Heart left ventricle (tissue), 16 donors: Measurements from ENCODE around the gene MYO1H. TPM values are rescaled to one million over a fixed set of nuclear protein-coding genes. Genes with fewer than 3 reads are reported as not detected.
A peak's percentile ranks its signal among the peaks of the same experiment; 100 is the strongest.

Experiments
- ATAC-seq, 4 donors: fragments of 200-7000 bp; cut with Tn5 transposase; one replicate each; pipeline ENCODE4 v1.9.1; 2020 to 2022; ENCODE audit warnings: moderate library complexity in 4 of 4, mild to moderate bottlenecking in 3 of 4, moderate number of reproducible peaks in 1 of 4
- DNase-seq, 5 donors: peaks; one replicate each; pipeline ENCODE4 v3.0.0-alpha.2; 2020
- H3K27ac ChIP-seq, 12 donors: fragments of 200-600 bp; sonication (generic) in 4 of 12; one replicate each; pipeline versions ENCODE4 v1.5.0 to v1.8.0; 2016 to 2022; ENCODE audit warnings: mild to moderate bottlenecking in 2 of 12
- H3K27me3 ChIP-seq, 9 donors: fragments of 200-600 bp; sonication (generic) in 2 of 9; one replicate each; pipeline versions ENCODE4 v1.5.1 to v1.8.0; 2016 to 2022; ENCODE audit warnings: mild to moderate bottlenecking in 3 of 9
- H3K36me3 ChIP-seq, 9 donors: fragments of 200-600 bp; sonication (generic) in 2 of 9; one replicate each; pipeline versions ENCODE4 v1.5.0 to v1.8.0; 2018 to 2022; ENCODE audit warnings: mild to moderate bottlenecking in 2 of 9
- H3K4me1 ChIP-seq, 12 donors: fragments of 200-600 bp; sonication (generic) in 4 of 12; one replicate each; pipeline versions ENCODE4 v1.5.0 to v1.8.0; 2016 to 2022; ENCODE audit warnings: mild to moderate bottlenecking in 3 of 12
- H3K4me3 ChIP-seq, 12 donors: fragments of 200-600 bp; sonication (generic) in 4 of 12; one replicate each; pipeline versions ENCODE4 v1.5.0 to v1.8.0; 2017 to 2022; ENCODE audit warnings: mild to moderate bottlenecking in 9 of 12, moderate library complexity in 4 of 12
- H3K9me3 ChIP-seq, 12 donors: fragments of 200-600 bp; sonication (generic) in 4 of 12; one replicate each; pipeline versions ENCODE4 v1.5.0 to v1.8.0; 2016 to 2022; ENCODE audit warnings: mild to moderate bottlenecking in 1 of 12
- POLR2A ChIP-seq, 2 donors: fragments of 450-650 bp; IDR thresholded peaks; one replicate each; pipeline ENCODE4 v1.6.1; 2017; ENCODE audit warnings: antibody characterized with exemption in 2 of 2, mild to moderate bottlenecking in 2 of 2, moderate library complexity in 2 of 2
- WGBS, 4 donors: extraction: QIAGEN DNeasy Blood & Tissue Kit in 2 of 4; methylation state at CpG; one replicate each; pipeline versions ENCODE4 v1.1.5 to v1.1.7; 2013 to 2018; 5-methylcytosine and 5-hydroxymethylcytosine counted together
- intact Hi-C, 10 donors: fragments of 100-400 bp; cut with DNase I; formaldehyde crosslinking; loops; one replicate each; pipeline versions ENCODE4 v1.11.1 to v1.14.2; 2022
- polyA plus RNA-seq, 2 donors: library from polyadenylated mRNA; stranded (reverse); fragments of 200-250 nt; gene quantifications; one replicate each; pipeline ENCODE4 v1.2.3, GENCODE V29; 2013
- total RNA-seq, 9 donors: library from RNA; depleted of rRNA in 2 of 9; stranded (reverse); fragments of >200 nt in 2 of 9; fragmentation: NEBNext Ultra II Directional in 3 of 9; extraction: Animal tissue kit (Norgen Biotek cat#: 25700) in 3 of 9; gene quantifications; one replicate each; pipeline versions ENCODE4 v1.1.0 to v1.2.4, GENCODE V29; 2016 to 2023
- TF ChIP-seq, protein P1 (sequence below), 12 donors: fragments of 200-600 bp; sonication (generic) in 4 of 12; IDR thresholded peaks; one replicate each; pipeline versions ENCODE4 v1.5.0 to v1.8.0; 2018 to 2022; ENCODE audit warnings: antibody characterized with exemption in 12 of 12, mild to moderate bottlenecking in 5 of 12
- donor health status: ischemic (EF 13 %, LVEDD 7.1; RV severe dilation, severe dysfunction).
- donor health status: healthy with polysubstance abuse.
- donor health status: DM: no; HTN: yes; CAD: no.
- donor health status: DM: no; HTN: no; CAD: no.
- donor health status: ischemic (EF 25% LVEDD 6.9; RV normal size, moderate dysfunction).
- donor health status: ischemic (EF 25% LVEDD 5.7; RV mildly dilated, moderate dysfunction).
- donor health status: healthy.
- donor health status: DM: yes; HTN: yes; CAD: no.
- donor health status: ischemic (EF 35%, LVEDD 5.7; RV mildly dilated, moderate dysfunction).
- donor health status: nonischemic (EF 11% LVEDD 7.7; RV severe dilation, severe dysfunction).
- donor health status: DM: yes; HTN: yes; CAD: no.
- donor health status: PGD.
- donor health status: ischemic (EF 29% LVEDD 5.4; RV normal size, mild dysfunction).
- donor health status: nonischemic (EF 23%, LVEDD 6.1; RV moderate dilation, normal function).

The MYO1H gene
- total and polyA plus RNA-seq, 11 donors = 0.04 to 1.00 (median 0.22) TPM; not detected in 3

DNA sequence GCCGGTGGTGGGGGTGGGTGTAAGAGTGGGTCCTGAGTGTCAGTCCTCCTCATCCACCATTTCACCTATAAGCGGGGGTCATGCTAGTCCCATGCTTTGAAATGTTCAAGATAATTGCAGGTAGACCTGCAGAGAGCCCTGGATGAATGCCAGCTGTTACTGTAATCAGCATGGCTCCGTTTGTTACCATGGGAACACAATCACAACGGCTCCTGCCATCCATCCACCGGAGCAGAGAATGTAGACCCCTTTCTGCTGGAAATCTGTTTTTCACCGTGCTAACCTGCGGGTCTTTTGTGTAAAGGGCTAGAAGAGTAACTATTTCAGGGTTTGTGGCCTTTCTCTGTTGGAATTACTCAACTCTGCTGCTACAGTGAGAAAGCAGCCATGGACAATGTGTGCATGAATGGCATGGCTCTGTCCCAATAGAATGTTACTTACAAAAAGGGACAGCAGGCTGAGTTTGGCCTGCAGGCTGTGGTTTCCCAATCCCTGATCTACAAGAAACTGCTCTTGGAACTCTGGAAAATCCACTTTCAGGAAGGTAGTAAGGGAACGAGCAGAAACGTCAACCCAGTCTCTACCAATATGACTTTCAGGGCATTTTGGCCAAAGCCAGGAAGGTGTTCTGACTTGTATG, 93.3 kb downstream of the MYO1H start:
- TF ChIP-seq, protein P1, sequence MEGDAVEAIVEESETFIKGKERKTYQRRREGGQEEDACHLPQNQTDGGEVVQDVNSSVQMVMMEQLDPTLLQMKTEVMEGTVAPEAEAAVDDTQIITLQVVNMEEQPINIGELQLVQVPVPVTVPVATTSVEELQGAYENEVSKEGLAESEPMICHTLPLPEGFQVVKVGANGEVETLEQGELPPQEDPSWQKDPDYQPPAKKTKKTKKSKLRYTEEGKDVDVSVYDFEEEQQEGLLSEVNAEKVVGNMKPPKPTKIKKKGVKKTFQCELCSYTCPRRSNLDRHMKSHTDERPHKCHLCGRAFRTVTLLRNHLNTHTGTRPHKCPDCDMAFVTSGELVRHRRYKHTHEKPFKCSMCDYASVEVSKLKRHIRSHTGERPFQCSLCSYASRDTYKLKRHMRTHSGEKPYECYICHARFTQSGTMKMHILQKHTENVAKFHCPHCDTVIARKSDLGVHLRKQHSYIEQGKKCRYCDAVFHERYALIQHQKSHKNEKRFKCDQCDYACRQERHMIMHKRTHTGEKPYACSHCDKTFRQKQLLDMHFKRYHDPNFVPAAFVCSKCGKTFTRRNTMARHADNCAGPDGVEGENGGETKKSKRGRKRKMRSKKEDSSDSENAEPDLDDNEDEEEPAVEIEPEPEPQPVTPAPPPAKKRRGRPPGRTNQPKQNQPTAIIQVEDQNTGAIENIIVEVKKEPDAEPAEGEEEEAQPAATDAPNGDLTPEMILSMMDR (IDR thresholded peaks at IDR 0.05) = no peak
- TF ChIP-seq POLR2A (IDR thresholded peaks at IDR 0.05) = no peak
- H3K9me3 ChIP-seq = no peaks in the 10 kb centered on the region
- no peak overlapping the region for H3K27ac ChIP-seq
- H3K27me3 ChIP-seq = no peaks in the 10 kb centered on the region
- no peak overlapping the region for H3K4me3 ChIP-seq
- peaks cover 0 to 33% (median 6%) of the 10 kb centered on the region in 9 donors for H3K36me3 ChIP-seq
- intact Hi-C loops = no loop called here
- DNase-seq (no peak), ATAC-seq (no peak)
- peaks cover 0 to 29% (median 8%) of the 10 kb centered on the region in 12 donors for H3K4me1 ChIP-seq
- 65 to 70% (median 66%) methylated on average over 9 of the region's 9 CpGs for WGBS, 4 donors

DNA sequence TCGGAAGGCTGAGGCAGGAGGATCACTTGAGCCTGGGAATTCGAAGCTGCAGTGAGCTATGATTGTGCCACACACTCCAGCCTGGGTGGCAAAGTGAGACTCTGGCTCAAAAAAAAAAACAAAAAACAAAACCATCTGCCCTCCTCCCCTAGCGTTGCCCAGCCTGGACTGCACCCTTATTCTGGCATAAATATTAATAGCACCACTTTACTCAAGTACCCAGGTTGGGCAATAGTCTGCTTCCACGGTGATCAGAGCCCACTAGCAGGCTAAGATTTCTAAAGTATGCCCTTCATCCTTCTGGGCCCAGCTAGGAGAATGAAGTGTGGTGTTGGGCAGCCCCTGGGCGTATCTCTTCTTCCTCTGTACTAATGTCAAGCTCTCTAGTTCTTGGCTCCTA, 96.1 kb downstream of the MYO1H start:
- 44 to 64% (median 57%) methylated on average over 5 of the region's 5 CpGs for WGBS, 4 donors
- no peaks in the 10 kb centered on the region for H3K27me3 ChIP-seq
- ATAC-seq (peak in 3 of 4 donors; percentile 78 to 84 (median 82)), DNase-seq (peak in 1 of 5 donors; percentile 48)
- TF ChIP-seq, protein P1 (IDR thresholded peaks at IDR 0.05) = peak in 7 of 12 donors; percentile 8 to 42 (median 17)
- no peak for TF ChIP-seq POLR2A (IDR thresholded peaks at IDR 0.05)
- no peak overlapping the region for H3K4me3 ChIP-seq
- peaks cover 0 to 34% (median 10%) of the 10 kb centered on the region in 12 donors for H3K4me1 ChIP-seq
- intact Hi-C loops = no loop called here
- peaks cover 0 to 60% (median 33%) of the 10 kb centered on the region in 9 donors for H3K36me3 ChIP-seq
- peak overlapping the region in 9 of 12 donors; percentile 26 to 65 (median 57) for H3K27ac ChIP-seq
- no peaks in the 10 kb centered on the region for H3K9me3 ChIP-seq

DNA sequence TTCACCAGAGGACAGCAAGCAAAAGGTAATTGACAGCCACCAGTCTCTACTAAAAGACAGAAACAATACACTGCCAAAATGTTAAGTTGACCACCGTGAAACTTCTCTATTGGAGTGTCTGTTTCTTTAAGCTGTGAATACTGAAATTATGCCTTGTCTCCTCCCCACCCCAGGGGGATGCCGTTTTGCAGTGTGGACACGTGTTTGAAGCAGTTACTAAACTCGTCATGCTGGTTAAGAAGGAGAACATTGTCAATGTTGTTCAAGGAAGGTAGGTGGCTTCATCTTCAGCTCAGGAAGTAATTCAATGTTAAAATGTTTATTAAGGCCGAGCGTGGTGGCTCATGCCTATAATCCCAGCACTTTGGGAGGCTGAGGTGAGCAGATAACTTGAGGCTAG, 96.6 kb downstream of the MYO1H start:
- H3K4me3 ChIP-seq = no peak overlapping the region
- H3K27me3 ChIP-seq = no peaks in the 10 kb centered on the region
- ATAC-seq = peak in 3 of 4 donors; percentile 4 to 21 (median 4)
- no peak for TF ChIP-seq POLR2A (IDR thresholded peaks at IDR 0.05)
- TF ChIP-seq, protein P1 (IDR thresholded peaks at IDR 0.05) = no peak
- H3K27ac ChIP-seq = peak overlapping the region in 10 of 12 donors; percentile 26 to 65 (median 53)
- H3K9me3 ChIP-seq = no peaks in the 10 kb centered on the region
- WGBS, 4 donors = 46 to 59% (median 49%) methylated on average over 6 of the region's 6 CpGs
- H3K4me1 ChIP-seq = peaks cover 0 to 34% (median 10%) of the 10 kb centered on the region in 12 donors
- no peak for DNase-seq
- intact Hi-C loops = no loop called here
- H3K36me3 ChIP-seq = peaks cover 0 to 65% (median 37%) of the 10 kb centered on the region in 9 donors

DNA sequence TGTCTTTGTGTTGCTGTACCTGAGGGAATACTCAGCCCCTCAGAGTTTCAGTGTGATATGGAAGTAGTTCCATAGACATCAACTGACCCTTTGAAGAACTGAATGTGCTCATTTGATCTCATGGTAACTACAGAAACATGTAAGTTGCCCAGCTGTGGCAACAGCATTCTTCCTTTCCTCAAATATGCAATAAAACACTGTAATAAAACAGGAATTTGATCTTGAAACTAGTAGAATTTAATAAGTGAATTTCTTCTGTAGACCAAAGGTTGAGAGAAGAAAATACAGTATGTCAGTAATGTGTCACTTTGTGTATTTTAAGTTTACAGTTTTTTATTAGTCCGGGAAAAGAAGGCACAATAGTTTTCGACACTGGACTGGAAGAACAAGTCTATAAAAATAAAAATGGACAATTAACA, 97.5 kb downstream of the MYO1H start:
- peak overlapping the region in 5 of 12 donors; percentile 33 to 65 (median 61) for H3K27ac ChIP-seq
- H3K9me3 ChIP-seq = no peaks in the 10 kb centered on the region
- peaks cover 0 to 71% (median 47%) of the 10 kb centered on the region in 9 donors for H3K36me3 ChIP-seq
- no peaks in the 10 kb centered on the region for H3K27me3 ChIP-seq
- TF ChIP-seq POLR2A (IDR thresholded peaks at IDR 0.05) = no peak
- TF ChIP-seq, protein P1 (IDR thresholded peaks at IDR 0.05) = no peak
- ATAC-seq = no peak
- H3K4me1 ChIP-seq = peaks cover 0 to 34% (median 10%) of the 10 kb centered on the region in 12 donors
- no peak for DNase-seq
- no peak overlapping the region for H3K4me3 ChIP-seq
- WGBS, 4 donors = 75 to 96% (median 90%) methylated on average over 2 of the region's 2 CpGs
- intact Hi-C loops = no loop called here
